Parathyroid adenoma (tissue), 2 donors: ENCODE results near the gene ROBO1.

Experiments used
- H2AFZ ChIP-seq: fragments of 300-600 bp; sonication (generic); one replicate; pipeline ENCODE4 v1.7.0; 2017; ENCODE audit warnings: antibody characterized with exemption, mild to moderate bottlenecking
- H3K27ac ChIP-seq: fragments of 300-600 bp; sonication (generic); one replicate; pipeline ENCODE4 v1.7.0; 2017
- H3K27me3 ChIP-seq: fragments of 300-600 bp; sonication (generic); one replicate; pipeline ENCODE4 v1.7.0; 2017; ENCODE audit warnings: low read length; ENCODE audit not compliant: control insufficient read depth, insufficient read depth
- H3K36me3 ChIP-seq: fragments of 300-600 bp; sonication (generic); one replicate; pipeline ENCODE4 v1.7.0; 2017; ENCODE audit warnings: low read length; ENCODE audit not compliant: control insufficient read depth, insufficient read depth
- H3K4me1 ChIP-seq: fragments of 300-600 bp; sonication (generic); one replicate; pipeline ENCODE4 v1.7.0; 2017; ENCODE audit warnings: control low read depth
- H3K4me2 ChIP-seq: fragments of 300-600 bp; sonication (generic); one replicate; pipeline ENCODE4 v1.7.0; 2017; ENCODE audit warnings: low read length
- H3K4me3 ChIP-seq: fragments of 300-600 bp; sonication (generic); one replicate; pipeline ENCODE4 v1.7.0; 2017; ENCODE audit warnings: low read depth, low read length
- H3K79me2 ChIP-seq: fragments of 300-600 bp; sonication (generic); one replicate; pipeline ENCODE4 v1.7.0; 2017; ENCODE audit warnings: control low read depth
- H3K9ac ChIP-seq: fragments of 300-600 bp; sonication (generic); one replicate; pipeline ENCODE4 v1.7.0; 2017; ENCODE audit warnings: mild to moderate bottlenecking
- H3K9me3 ChIP-seq: fragments of 300-600 bp; sonication (generic); one replicate; pipeline ENCODE4 v1.7.0; 2017; ENCODE audit warnings: low read length; ENCODE audit not compliant: control insufficient read depth
- CTCF ChIP-seq: fragments of 300-600 bp; sonication (generic); IDR thresholded peaks from one replicate; pipeline ENCODE4 v1.7.0; 2017; ENCODE audit warnings: antibody characterized with exemption, mild to moderate bottlenecking
- donor health status: primary hyperparathyroidism.

Gene ROBO1

GRCh38 chr3:79480746-79481145 lies 287.1 kb downstream of the ROBO1 start:
- H3K4me1 ChIP-seq = no peaks in the 10 kb centered on the region
- H3K27ac ChIP-seq = no peak overlapping the region
- no peak for TF ChIP-seq CTCF
- H3K4me3 ChIP-seq = no peak overlapping the region
- H3K27me3 ChIP-seq = no peaks in the 10 kb centered on the region
- H3K9ac ChIP-seq = no peak overlapping the region
- H3K36me3 ChIP-seq = no peaks in the 10 kb centered on the region
- no peaks in the 10 kb centered on the region for H3K9me3 ChIP-seq
- H2AFZ ChIP-seq = no peak overlapping the region
- no peak overlapping the region for H3K4me2 ChIP-seq
- H3K79me2 ChIP-seq = no peaks in the 10 kb centered on the region

- Histone ChIP-seq H3K27ac (no peak overlapping the region), H3K79me2 (no peaks in the 10 kb centered on the region), H3K36me3 (no peaks in the 10 kb centered on the region), H3K4me2 (no peak overlapping the region), H3K4me1 (no peaks in the 10 kb centered on the region), H3K9ac (no peak overlapping the region), H3K9me3 (no peaks in the 10 kb centered on the region), H3K4me3 (no peak overlapping the region), H2AFZ (no peak overlapping the region), H3K27me3 (no peaks in the 10 kb centered on the region)
- TF ChIP-seq CTCF = no peak
Measured at GRCh38 chr3:79478620-79479019, 289.2 kb downstream of the ROBO1 start.

GRCh38 chr3:79477242-79477641 lies 290.6 kb downstream of the ROBO1 start:
- no peaks in the 10 kb centered on the region for H3K27me3 ChIP-seq
- H3K36me3 ChIP-seq = no peaks in the 10 kb centered on the region
- H3K9me3 ChIP-seq = no peaks in the 10 kb centered on the region
- no peak overlapping the region for H2AFZ ChIP-seq
- no peak overlapping the region for H3K27ac ChIP-seq
- H3K4me2 ChIP-seq = no peak overlapping the region
- H3K4me3 ChIP-seq = no peak overlapping the region
- no peak for TF ChIP-seq CTCF
- H3K9ac ChIP-seq = no peak overlapping the region
- no peaks in the 10 kb centered on the region for H3K4me1 ChIP-seq
- H3K79me2 ChIP-seq = no peaks in the 10 kb centered on the region

GRCh38 chr3:79473993-79474392 lies 293.8 kb downstream of the ROBO1 start:
- H3K79me2 ChIP-seq = no peaks in the 10 kb centered on the region
- H3K9me3 ChIP-seq = no peaks in the 10 kb centered on the region
- no peak for TF ChIP-seq CTCF
- H2AFZ ChIP-seq = no peak overlapping the region
- H3K9ac ChIP-seq = no peak overlapping the region
- no peaks in the 10 kb centered on the region for H3K4me1 ChIP-seq
- H3K36me3 ChIP-seq = no peaks in the 10 kb centered on the region
- no peak overlapping the region for H3K27ac ChIP-seq
- H3K4me3 ChIP-seq = no peak overlapping the region
- H3K4me2 ChIP-seq = no peak overlapping the region
- no peaks in the 10 kb centered on the region for H3K27me3 ChIP-seq

- no peak overlapping the region for H3K4me2 ChIP-seq
Measured at GRCh38 chr3:79467721-79468120, 300.1 kb downstream of the ROBO1 start.

More at GRCh38 chr3:79467721-79468120, 300.1 kb downstream of the ROBO1 start:
- no peaks in the 10 kb centered on the region for H3K27me3 ChIP-seq
- no peak overlapping the region for H3K9ac ChIP-seq
- no peak overlapping the region for H3K4me3 ChIP-seq
- H3K27ac ChIP-seq = no peak overlapping the region
- H3K36me3 ChIP-seq = no peaks in the 10 kb centered on the region
- no peaks in the 10 kb centered on the region for H3K4me1 ChIP-seq
- no peak overlapping the region for H2AFZ ChIP-seq
- TF ChIP-seq CTCF = no peak
- no peaks in the 10 kb centered on the region for H3K79me2 ChIP-seq
- no peaks in the 10 kb centered on the region for H3K9me3 ChIP-seq
